HL-60 (cell line): ENCODE measurements around the gene SCN5A.

Source experiments
- DNase-seq, 2 experiments: peaks; one replicate each; pipeline ENCODE4 v3.0.0-alpha.2; 2010 to 2020; ENCODE audit warnings: low read depth in 1 of 2, low spot score in 1 of 2
- H3K27ac ChIP-seq: fragments of 250-450 bp; sonication (Bioruptor Pico); replicated peaks from 2 replicates; pipeline ENCODE4 v1.5.1; 2020; ENCODE audit warnings: mild to moderate bottlenecking, moderate library complexity
- H3K27me3 ChIP-seq: fragments of 250-450 bp; sonication (Bioruptor Pico); 2 replicates; pipeline ENCODE4 v1.5.1; 2021; ENCODE audit warnings: mild to moderate bottlenecking, moderate library complexity; ENCODE audit not compliant: insufficient read depth, poor library complexity, severe bottlenecking
- H3K4me3 ChIP-seq: replicated peaks from 2 replicates; pipeline ENCODE4 v1.5.1; 2011; ENCODE audit warnings: mild to moderate bottlenecking, control low read depth, low read length; ENCODE audit not compliant: insufficient read depth
- GABPA ChIP-seq: IDR thresholded peaks from 2 replicates; pipeline ENCODE4 v1.6.1; 2012; ENCODE audit warnings: low read depth
- POLR2AphosphoS5 ChIP-seq: IDR thresholded peaks from 2 replicates; pipeline ENCODE4 v1.6.1; 2012; ENCODE audit warnings: low read depth
- SPI1 ChIP-seq: IDR thresholded peaks from 2 replicates; pipeline ENCODE4 v1.6.1; 2012; ENCODE audit warnings: low read depth, mild to moderate bottlenecking, borderline replicate concordance
- TF ChIP-seq, protein P1 (sequence below): IDR thresholded peaks from one replicate; pipeline ENCODE4 v1.5.1; 2011; ENCODE audit warnings: low read length, control low read depth, inconsistent platforms; ENCODE audit not compliant: insufficient read depth
- TF ChIP-seq, protein P2 (sequence below): IDR thresholded peaks from 2 replicates; pipeline ENCODE4 v1.6.1; 2012; ENCODE audit warnings: low read depth; ENCODE audit not compliant: insufficient replicate concordance

The SCN5A gene

DNA sequence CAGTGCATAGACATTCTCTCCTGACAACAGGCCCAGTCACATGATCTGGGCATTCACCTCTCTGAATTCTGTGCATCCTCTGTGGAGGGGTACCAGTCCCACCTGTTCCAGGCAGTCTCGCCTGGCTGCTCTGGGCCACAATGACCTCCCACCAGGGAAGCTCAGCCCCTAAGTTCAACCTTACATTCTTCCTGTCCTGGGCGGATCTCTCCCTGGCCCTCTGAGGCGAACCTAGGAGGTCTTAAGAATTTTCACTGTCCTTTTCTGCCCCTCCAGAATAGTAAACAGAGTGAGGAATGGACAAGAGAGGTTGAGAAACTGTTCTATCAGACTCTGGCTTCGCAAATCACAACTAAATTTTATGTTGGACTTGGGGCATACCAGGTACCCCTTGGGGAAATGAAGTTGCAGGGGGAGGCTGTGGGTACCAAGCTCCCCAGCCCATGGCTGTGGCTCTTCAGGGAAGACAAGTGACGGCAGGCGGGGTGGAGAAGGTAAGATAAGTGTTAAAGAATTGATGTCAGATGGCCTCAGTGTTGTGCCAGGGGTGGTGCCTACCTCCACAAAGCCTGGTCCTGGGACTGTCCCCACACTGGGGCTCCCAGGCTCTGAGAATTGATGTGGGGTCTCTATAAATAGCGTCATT, 5.3 kb downstream of the SCN5A start:
- Histone ChIP-seq H3K4me3 (no peak overlapping the region), H3K27me3 (peaks cover 14% of the 10 kb centered on the region), H3K27ac (no peak overlapping the region)
- TF ChIP-seq, protein P1, sequence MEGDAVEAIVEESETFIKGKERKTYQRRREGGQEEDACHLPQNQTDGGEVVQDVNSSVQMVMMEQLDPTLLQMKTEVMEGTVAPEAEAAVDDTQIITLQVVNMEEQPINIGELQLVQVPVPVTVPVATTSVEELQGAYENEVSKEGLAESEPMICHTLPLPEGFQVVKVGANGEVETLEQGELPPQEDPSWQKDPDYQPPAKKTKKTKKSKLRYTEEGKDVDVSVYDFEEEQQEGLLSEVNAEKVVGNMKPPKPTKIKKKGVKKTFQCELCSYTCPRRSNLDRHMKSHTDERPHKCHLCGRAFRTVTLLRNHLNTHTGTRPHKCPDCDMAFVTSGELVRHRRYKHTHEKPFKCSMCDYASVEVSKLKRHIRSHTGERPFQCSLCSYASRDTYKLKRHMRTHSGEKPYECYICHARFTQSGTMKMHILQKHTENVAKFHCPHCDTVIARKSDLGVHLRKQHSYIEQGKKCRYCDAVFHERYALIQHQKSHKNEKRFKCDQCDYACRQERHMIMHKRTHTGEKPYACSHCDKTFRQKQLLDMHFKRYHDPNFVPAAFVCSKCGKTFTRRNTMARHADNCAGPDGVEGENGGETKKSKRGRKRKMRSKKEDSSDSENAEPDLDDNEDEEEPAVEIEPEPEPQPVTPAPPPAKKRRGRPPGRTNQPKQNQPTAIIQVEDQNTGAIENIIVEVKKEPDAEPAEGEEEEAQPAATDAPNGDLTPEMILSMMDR: no peak
- TF ChIP-seq, protein P2, sequence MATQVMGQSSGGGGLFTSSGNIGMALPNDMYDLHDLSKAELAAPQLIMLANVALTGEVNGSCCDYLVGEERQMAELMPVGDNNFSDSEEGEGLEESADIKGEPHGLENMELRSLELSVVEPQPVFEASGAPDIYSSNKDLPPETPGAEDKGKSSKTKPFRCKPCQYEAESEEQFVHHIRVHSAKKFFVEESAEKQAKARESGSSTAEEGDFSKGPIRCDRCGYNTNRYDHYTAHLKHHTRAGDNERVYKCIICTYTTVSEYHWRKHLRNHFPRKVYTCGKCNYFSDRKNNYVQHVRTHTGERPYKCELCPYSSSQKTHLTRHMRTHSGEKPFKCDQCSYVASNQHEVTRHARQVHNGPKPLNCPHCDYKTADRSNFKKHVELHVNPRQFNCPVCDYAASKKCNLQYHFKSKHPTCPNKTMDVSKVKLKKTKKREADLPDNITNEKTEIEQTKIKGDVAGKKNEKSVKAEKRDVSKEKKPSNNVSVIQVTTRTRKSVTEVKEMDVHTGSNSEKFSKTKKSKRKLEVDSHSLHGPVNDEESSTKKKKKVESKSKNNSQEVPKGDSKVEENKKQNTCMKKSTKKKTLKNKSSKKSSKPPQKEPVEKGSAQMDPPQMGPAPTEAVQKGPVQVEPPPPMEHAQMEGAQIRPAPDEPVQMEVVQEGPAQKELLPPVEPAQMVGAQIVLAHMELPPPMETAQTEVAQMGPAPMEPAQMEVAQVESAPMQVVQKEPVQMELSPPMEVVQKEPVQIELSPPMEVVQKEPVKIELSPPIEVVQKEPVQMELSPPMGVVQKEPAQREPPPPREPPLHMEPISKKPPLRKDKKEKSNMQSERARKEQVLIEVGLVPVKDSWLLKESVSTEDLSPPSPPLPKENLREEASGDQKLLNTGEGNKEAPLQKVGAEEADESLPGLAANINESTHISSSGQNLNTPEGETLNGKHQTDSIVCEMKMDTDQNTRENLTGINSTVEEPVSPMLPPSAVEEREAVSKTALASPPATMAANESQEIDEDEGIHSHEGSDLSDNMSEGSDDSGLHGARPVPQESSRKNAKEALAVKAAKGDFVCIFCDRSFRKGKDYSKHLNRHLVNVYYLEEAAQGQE: no peak
- TF ChIP-seq GABPA: no peak
- TF ChIP-seq POLR2AphosphoS5: no peak
- no peak for TF ChIP-seq SPI1
- DNase-seq: no peak

DNA sequence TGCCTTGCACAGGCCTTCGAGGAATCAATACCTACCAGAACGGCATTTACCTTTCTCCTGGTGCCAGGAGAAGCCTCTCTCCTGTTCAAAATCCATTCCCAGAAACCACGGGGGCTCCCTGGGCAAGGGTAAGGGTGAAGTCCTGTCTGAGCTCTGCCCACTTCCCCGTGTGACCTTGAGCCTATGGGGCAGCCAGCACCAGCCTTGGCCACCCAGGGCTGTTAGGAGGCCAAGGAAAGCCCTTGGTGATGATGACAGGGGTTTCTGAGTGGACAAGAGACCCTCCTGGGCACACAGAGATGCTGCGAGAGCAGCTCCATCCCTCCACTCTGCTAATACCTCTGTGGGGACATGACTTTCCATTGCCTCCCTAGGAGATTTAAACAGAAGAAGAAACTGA, 5.9 kb downstream of the SCN5A start:
- H3K27me3 ChIP-seq: peaks cover 9% of the 10 kb centered on the region
- TF ChIP-seq SPI1 (no peak), POLR2AphosphoS5 (no peak), GABPA (no peak)
- TF ChIP-seq, protein P2: no peak
- TF ChIP-seq, protein P1: no peak

DNA sequence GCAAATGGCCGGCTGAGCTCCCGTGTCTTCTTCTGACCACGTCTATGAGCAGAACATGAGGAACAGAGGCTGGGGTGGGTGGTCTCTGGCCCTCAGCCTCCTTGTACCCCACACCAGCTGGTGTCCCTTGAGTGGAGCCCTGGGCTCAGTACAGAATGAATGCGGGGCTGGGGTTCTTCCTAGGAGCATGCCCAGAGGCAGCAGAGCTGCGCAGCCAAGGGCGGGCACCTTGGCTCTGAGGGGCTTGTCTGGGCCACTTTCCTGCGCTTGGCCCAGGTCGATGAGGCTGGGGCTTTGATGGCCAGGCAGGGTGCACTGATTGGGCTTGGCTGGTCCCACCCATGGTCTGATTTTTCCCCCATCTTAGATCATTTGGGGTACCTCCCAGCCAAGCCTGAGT, 6.4 kb downstream of the SCN5A start:
- TF ChIP-seq SPI1 (no peak), POLR2AphosphoS5 (no peak)
- TF ChIP-seq, protein P1: no peak
- TF ChIP-seq, protein P2: no peak
- no peak overlapping the region for H3K4me3 ChIP-seq
- peaks cover 4% of the 10 kb centered on the region for H3K27me3 ChIP-seq
- H3K27ac ChIP-seq: no peak overlapping the region
- DNase-seq: no peak

More for the DNA sequence above, 5.9 kb downstream of the SCN5A start:
- Histone ChIP-seq H3K27ac (no peak overlapping the region), H3K4me3 (no peak overlapping the region)
- DNase-seq: no peak
